Measurements from ENCODE around the gene SPAST. TPM values are rescaled to one million over a fixed set of nuclear protein-coding genes. Genes with fewer than 3 reads are reported as not detected.

The SPAST gene
- total RNA-seq, 1 donor from 2014 or later, result 33.8 TPM

DNA sequence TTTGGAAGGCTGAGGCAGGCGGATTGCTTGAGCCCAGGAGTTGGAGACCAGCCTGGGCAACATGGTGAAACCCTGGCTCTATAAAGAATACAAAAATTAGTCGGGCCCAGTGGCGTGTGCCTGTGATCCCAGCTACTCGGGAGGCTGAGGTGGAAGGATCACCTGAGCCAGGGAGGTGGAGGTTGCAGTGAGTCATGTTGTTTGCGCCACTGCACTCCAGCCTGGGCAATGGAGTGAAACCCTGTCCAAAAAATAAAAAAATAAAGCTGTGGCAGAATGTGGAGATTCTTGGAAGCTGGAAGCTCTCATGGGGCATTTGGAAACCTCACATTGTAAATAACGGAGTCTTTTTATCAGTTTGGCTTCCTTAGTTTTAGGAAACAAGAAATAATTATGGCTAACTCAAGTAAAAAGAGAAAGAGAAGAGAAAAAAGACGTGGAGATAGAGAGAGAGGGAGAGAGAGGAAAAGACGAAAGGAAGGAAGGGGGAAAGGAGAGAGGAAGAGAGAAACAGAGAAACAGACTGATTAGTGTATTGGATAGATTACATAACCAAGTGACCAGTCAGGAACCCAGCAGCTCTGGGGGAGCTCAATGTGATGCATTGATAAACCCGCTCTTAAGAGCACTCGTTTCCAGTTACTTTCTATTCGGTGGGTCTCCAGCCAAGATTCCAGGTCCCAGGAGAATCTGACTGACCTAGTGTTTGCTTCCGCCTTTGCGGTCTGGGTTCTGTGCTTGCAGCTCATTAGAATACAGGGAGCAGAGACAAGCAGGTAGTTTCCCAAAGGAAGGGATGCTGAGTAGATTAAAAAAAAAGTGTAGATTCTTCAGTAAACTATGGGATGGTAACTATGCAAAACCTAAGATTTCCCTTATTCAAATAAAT is 1.1 kb upstream of the SPAST start:
- H3K4me1 Mint-ChIP-seq (ENCODE audit: unreplicated experiment), result peaks cover 19% of the 10 kb centered on the region
- H3K27me3 Mint-ChIP-seq (ENCODE audit: unreplicated experiment), result peaks cover 4% of the 10 kb centered on the region
- H3K36me3 Mint-ChIP-seq (ENCODE audit: low read depth, unreplicated experiment), result peaks cover 7% of the 10 kb centered on the region
- TF ChIP-seq CTCF (IDR thresholded peaks at IDR 0.05; ENCODE audit: unreplicated experiment), result no peak
- peak overlapping the region; percentile 93 for H3K4me3 Mint-ChIP-seq (ENCODE audit: unreplicated experiment)
- H3K27ac Mint-ChIP-seq (ENCODE audit: unreplicated experiment), result peak overlapping the region; percentile 94
- DNase-seq (ENCODE audit: low spot score), result peak; percentile 21
- no peaks in the 10 kb centered on the region for H3K9me3 Mint-ChIP-seq (ENCODE audit: unreplicated experiment)

GRCh38 chr2:32064021-32064601 is 755 bp downstream of the SPAST start:
- Mint-ChIP-seq H3K9me3 (ENCODE audit: unreplicated experiment) (no peaks in the 10 kb centered on the region), H3K27ac (ENCODE audit: unreplicated experiment) (peak overlapping the region; percentile 74), H3K4me1 (ENCODE audit: unreplicated experiment) (peaks cover 19% of the 10 kb centered on the region), H3K27me3 (ENCODE audit: unreplicated experiment) (peaks cover 4% of the 10 kb centered on the region), H3K36me3 (ENCODE audit: low read depth, unreplicated experiment) (peaks cover 7% of the 10 kb centered on the region), H3K4me3 (ENCODE audit: unreplicated experiment) (peak overlapping the region; percentile 98)
- no peak for TF ChIP-seq CTCF (IDR thresholded peaks at IDR 0.05; ENCODE audit: unreplicated experiment)
- DNase-seq (ENCODE audit: low spot score), result no peak

GRCh38 chr2:32064713-32065112 is 1.4 kb downstream of the SPAST start:
- no peaks in the 10 kb centered on the region for H3K9me3 Mint-ChIP-seq (ENCODE audit: unreplicated experiment)
- TF ChIP-seq CTCF (IDR thresholded peaks at IDR 0.05; ENCODE audit: unreplicated experiment), result no peak
- H3K27me3 Mint-ChIP-seq (ENCODE audit: unreplicated experiment), result peaks cover 4% of the 10 kb centered on the region
- peaks cover 7% of the 10 kb centered on the region for H3K36me3 Mint-ChIP-seq (ENCODE audit: low read depth, unreplicated experiment)
- H3K4me1 Mint-ChIP-seq (ENCODE audit: unreplicated experiment), result peaks cover 19% of the 10 kb centered on the region
- peak overlapping the region; percentile 98 for H3K4me3 Mint-ChIP-seq (ENCODE audit: unreplicated experiment)
- no peak overlapping the region for H3K27ac Mint-ChIP-seq (ENCODE audit: unreplicated experiment)
- no peak for DNase-seq (ENCODE audit: low spot score)

GRCh38 chr2:32067549-32067948 is 4.2 kb downstream of the SPAST start:
- H3K27ac Mint-ChIP-seq (ENCODE audit: unreplicated experiment), result no peak overlapping the region
- no peak for TF ChIP-seq CTCF (IDR thresholded peaks at IDR 0.05; ENCODE audit: unreplicated experiment)
- no peaks in the 10 kb centered on the region for H3K9me3 Mint-ChIP-seq (ENCODE audit: unreplicated experiment)
- H3K4me3 Mint-ChIP-seq (ENCODE audit: unreplicated experiment), result no peak overlapping the region
- H3K27me3 Mint-ChIP-seq (ENCODE audit: unreplicated experiment), result peaks cover 1% of the 10 kb centered on the region
- peaks cover 1% of the 10 kb centered on the region for H3K36me3 Mint-ChIP-seq (ENCODE audit: low read depth, unreplicated experiment)
- peaks cover 12% of the 10 kb centered on the region for H3K4me1 Mint-ChIP-seq (ENCODE audit: unreplicated experiment)
- DNase-seq (ENCODE audit: low spot score), result no peak

- Mint-ChIP-seq H3K27ac (ENCODE audit: unreplicated experiment) (no peak overlapping the region), H3K4me1 (ENCODE audit: unreplicated experiment) (no peaks in the 10 kb centered on the region), H3K36me3 (ENCODE audit: low read depth, unreplicated experiment) (no peaks in the 10 kb centered on the region), H3K4me3 (ENCODE audit: unreplicated experiment) (no peak overlapping the region), H3K9me3 (ENCODE audit: unreplicated experiment) (no peaks in the 10 kb centered on the region), H3K27me3 (ENCODE audit: unreplicated experiment) (no peaks in the 10 kb centered on the region)
- TF ChIP-seq CTCF (IDR thresholded peaks at IDR 0.05; ENCODE audit: unreplicated experiment), result no peak
- no peak for DNase-seq (ENCODE audit: low spot score)
Observed at GRCh38 chr2:32074134-32074506, 10.8 kb downstream of the SPAST start.
